ENCODE measurements around the gene AHCYL1.

Gene AHCYL1

DNA sequence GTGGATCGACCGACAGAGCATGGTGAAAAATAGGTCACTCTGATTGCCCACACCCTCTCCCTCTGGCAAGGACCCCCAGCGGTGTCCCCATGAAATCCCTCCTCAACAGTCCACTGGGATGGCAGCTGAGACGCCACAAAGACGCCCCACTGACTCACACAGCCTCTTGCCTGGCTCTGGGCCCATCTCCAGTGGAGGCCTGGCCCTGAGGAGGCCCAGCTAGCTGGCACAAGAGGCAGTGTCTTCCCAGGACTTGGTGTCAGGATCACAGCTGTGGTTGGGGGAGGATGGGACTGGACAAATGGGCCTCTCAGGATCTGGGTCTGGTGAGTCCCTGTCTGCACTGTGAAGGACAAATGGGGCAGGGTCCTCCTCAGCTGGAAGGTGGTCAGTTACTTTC, 81.3 kb downstream of the AHCYL1 start:
- DNase-seq = no peak

DNA sequence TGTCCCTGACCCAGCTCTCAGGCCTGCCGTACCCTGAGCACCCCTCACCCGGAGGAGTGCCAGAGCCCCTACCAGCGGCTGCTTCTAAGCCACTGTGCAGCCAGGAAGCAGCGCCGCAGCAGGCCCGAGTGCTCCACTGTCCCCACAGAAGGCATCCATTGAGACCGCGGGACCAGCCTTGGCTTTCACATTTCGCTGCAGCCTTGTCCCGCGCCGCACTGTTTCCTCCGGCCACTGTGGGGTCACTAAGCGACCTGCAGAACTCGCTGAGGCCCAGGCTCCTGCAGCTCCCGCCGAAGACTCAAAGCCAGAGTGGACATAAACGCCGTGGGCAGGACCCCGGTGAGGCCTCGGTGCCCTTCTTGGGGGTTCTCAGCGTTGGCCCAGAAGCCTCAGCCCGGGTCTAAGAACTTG, 82.9 kb downstream of the AHCYL1 start:
- no peak for DNase-seq

DNA sequence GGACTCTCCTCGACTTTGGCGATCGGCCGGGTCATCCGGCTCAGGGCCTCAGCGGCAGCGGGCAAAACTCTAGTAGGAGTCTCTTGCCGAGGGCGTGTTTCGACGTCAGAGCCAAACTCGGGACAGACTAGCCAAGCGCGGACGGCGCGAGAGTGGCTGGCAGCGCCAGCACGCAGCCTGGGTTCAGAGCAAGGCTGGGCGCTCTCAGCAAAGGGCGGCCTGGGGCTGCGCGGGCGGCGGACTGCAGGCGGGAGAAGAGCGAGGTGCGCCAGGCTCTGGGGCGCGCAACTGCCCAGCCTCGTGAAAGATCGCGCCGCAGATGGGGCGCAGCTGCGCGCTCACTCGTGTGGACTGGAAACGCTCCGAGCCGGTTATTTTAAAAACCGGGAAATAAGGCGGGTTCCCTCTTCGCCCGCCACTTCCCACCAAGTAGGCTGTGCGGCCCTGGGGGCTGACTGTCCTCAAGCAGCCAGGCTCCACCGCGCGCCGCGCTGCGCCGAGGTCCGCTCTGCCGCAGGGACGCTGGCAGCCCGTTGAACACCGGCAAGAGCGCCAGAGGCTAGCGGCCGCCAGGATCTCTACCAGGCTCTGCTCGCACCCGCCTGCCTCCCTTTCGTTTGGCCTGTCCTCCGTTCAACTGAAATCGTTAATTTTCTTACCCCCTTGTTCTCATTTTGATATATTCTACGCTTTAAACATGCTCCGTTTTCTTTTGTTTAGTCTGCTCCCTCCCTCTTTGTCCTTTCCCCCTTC, 83.5 kb downstream of the AHCYL1 start:
- no peak for DNase-seq

DNA sequence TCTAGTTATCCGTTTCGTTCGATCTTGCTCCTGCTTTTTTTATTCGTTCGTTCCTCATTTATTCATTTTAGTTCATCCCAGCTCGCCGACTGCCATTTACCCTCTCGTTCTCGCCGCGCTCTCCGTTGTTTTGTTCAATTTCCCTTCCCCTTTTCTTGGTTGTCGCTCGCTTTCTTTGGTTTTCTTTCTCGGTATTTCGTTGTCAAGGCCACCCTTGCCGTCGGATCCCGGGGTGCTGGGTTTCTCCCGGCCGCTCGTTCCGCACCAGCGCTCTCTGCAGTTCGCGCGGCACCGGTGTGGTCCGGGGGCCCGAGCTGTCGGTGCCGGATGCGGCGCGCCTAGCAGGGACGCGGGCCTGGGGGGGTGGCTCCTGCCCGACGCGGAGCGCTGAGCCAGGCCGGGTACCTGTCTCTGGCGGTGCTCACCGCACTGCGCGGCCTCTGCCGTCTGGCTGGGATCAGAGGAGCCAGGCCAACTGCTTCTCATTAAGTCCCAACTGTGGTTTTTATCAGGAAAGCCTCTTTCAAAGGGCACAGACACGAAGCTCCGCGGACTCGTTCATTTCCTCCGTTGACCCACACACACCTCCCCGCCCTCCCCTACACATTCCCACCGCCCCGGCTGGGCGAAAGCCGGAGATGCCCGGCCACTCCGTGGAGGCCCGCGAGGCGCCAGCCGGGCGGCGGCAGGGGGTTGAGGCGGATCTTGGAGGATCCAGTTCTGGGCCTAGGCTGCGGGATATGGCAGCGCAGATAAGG, 84.3 kb downstream of the AHCYL1 start:
- no peak for DNase-seq

DNA sequence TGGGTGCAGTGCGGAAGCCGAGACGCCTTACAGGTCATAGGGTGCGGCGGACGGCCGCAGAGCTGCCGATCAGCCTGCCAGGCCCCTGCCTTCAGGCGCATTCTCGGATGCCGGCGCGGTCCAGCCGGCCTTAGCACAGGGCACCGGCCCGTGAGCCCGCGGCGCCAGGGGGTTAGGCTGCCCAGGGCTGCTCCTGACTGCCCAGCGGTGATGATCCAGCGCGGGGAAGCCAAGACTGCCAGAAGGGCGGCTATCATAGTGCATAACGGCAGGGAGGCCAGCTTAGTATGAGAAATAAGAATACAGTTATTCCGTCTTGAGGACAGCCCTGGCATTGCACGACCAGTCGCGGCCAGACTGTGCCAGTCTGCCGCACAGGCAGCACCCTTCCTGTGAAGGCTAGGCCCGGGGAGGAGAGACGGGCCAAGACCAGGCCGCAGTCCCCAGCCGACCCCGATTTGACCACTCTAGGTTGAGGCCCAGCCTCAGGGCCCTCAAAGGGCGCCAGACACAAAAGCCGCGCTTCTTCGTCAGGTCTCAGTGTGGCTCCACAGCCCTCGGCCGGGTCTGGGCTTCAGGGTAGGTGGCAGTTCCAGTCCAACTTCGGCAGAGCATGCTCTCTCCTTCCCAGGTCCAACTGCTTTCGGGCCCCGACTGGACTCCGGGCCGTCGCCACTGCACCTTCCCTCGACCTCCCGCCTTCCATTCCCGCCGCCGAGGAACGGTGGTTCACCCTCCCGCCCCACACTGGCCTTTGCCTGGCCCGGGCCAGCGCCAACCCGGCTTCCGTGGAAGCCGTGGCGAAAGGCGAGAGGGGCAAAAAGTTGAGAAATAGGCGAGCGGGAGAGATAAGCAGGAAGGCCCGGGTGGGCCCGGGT, 85.1 kb downstream of the AHCYL1 start:
- DNase-seq = no peak

DNA sequence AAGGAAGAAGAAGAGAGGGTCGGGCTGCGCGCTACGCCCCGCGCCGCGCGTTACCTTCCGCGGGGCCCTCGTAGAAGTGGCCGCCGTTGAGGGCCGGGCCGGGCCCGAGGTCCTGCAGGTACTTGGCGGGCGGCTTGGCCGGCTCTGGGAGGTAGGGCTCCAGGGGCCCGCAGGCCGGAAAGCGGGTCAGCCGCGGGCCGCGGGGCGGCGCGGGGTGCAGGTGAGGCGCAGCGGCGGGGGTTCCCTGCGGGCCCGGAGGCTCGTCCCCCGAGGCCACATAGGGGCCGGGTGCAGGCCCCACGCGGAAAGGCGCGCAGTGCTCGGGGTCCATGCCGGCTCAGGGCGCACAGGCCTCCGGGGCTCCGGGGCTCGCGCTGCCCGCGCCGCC, 85.7 kb downstream of the AHCYL1 start:
- no peak for DNase-seq

DNA sequence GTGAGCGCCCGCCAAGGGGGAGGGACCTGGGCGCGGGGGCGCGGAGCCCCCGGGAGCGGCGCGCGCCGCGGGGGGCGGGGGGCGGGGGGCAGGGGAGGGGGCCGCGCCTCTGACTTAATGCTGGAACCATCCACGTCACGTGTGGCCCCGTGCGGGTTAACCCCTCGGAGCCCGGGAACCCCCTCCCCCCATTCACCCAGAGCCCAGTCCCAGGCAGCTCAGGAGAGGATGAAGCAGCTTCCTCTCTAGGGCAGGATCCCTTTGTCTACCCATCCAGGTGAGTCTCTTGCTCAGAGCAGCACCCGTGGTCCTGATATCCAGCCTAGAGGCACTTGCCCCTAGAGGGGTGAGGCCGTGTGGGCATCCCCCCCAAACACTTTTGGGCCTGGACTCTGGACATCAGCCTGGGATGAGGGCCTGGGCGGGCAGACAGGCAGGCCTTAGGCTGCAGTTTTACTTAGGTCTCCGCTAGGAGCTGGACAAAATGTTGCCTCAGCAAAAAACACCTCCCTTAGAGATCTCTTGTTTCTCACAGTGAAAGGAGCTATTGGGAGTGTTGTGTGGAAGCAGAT, 86.2 kb downstream of the AHCYL1 start, which contains the start of gene ALX3:
ALX3 (minus strand) TSS at position 2 of the 572 bp plus-strand sequence. CDS start 60 bp downstream, outside the sequence.
- no peak for DNase-seq
